Hepatocyte (in vitro differentiated cells): ENCODE measurements around the gene TFEB.

Experiments used
- CTCF ChIP-seq: fragments of 200-600 bp; sonication (generic); IDR thresholded peaks from 2 replicates; pipeline ENCODE4 v1.5.1; 2016; ENCODE audit warnings: antibody characterized with exemption, mild to moderate bottlenecking; ENCODE audit not compliant: poor library complexity
- EZH2 ChIP-seq: fragments of 200-600 bp; sonication (generic); IDR thresholded peaks from 2 replicates; pipeline ENCODE4 v1.6.1; 2016; ENCODE audit warnings: antibody characterized with exemption, mild to moderate bottlenecking, borderline replicate concordance
- EZH2phosphoT487 ChIP-seq: fragments of 200-600 bp; sonication (generic); IDR thresholded peaks from one replicate; pipeline ENCODE4 v1.6.1; 2018; ENCODE audit warnings: antibody characterized with exemption, mild to moderate bottlenecking, low read depth, moderate library complexity; ENCODE audit not compliant: unreplicated experiment, severe bottlenecking

- TF ChIP-seq CTCF, result no peak
- TF ChIP-seq EZH2phosphoT487, result no peak
- no peak for TF ChIP-seq EZH2
These were observed 98.6 kb downstream of the TFEB start for GRCh38 chr6:41636833-41637193.
